Lower lobe of right lung (tissue), 2 donors: ENCODE results near the gene MYO1F. TPM values are rescaled to one million over a fixed set of nuclear protein-coding genes. Genes with fewer than 3 reads are reported as not detected.
A peak's percentile ranks its signal among the peaks of the same experiment; 100 is the strongest.

ENCODE experiments used
- ATAC-seq, 2 donors: fragments of 200-7000 bp; cut with Tn5 transposase; one replicate each; pipeline ENCODE4 v1.9.1; 2020 to 2022; ENCODE audit warnings: mild to moderate bottlenecking in 2 of 2, moderate library complexity in 2 of 2
- DNase-seq: peaks from one replicate; pipeline ENCODE4 v3.0.0-alpha.2; 2020
- H3K27ac ChIP-seq: fragments of 200-600 bp; one replicate; pipeline ENCODE4 v1.8.0; 2022
- H3K27me3 ChIP-seq: fragments of 200-600 bp; one replicate; pipeline ENCODE4 v1.8.0; 2022; ENCODE audit warnings: low read depth
- H3K36me3 ChIP-seq: fragments of 200-600 bp; one replicate; pipeline ENCODE4 v1.8.0; 2022; ENCODE audit warnings: mild to moderate bottlenecking
- H3K4me1 ChIP-seq: fragments of 200-600 bp; one replicate; pipeline ENCODE4 v1.8.0; 2022
- H3K4me3 ChIP-seq: fragments of 200-600 bp; one replicate; pipeline ENCODE4 v1.8.0; 2022; ENCODE audit warnings: mild to moderate bottlenecking
- H3K9me3 ChIP-seq: fragments of 200-600 bp; one replicate; pipeline ENCODE4 v1.8.0; 2022
- intact Hi-C: fragments of 100-400 bp; cut with DNase I; formaldehyde crosslinking; loops from one replicate; pipeline ENCODE4 v1.11.0; 2022
- total RNA-seq: library from RNA; stranded (reverse); fragmentation: NEBNext Ultra II Directional; extraction: Animal tissue kit (Norgen Biotek cat#: 25700); gene quantifications from one replicate; pipeline ENCODE4 v1.2.1, GENCODE V29; 2021
- TF ChIP-seq, protein P1 (sequence below): fragments of 200-600 bp; IDR thresholded peaks from one replicate; pipeline ENCODE4 v1.8.0; 2022; ENCODE audit warnings: antibody characterized with exemption, mild to moderate bottlenecking
- donor health status: DM: no; HTN: yes; CAD: no; lungs with severe emphysema.

The MYO1F gene
- total RNA-seq, 1 donor from 2014 or later = 162 TPM

DNA sequence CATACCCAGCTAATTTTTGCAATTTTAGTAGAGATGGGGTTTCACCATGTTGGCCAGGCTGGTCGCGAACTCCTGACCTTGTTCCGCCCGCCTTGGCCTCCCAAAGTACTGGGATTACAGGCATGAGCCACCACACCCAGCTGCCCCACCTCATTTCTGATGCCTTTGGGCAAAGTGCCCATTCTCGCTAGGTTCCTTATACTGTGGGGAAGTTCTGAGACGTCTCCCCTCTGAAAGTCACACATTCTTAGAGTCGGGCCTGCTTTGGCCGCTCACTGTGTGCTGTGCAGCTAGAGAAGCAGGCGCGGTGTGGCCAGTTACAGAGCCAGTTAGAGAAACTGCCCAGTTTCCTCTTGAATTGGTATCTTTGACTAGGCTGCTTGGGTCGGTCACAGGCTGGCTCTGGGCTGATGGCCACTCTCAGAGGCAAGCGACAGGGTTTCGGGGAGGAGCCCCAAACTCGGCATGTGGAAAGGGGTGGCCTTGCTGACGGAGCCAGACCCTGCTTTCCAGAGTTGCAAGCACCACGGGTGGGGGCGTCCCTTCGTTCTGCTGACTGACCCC, 92.8 kb downstream of the MYO1F start:
- Histone ChIP-seq H3K27ac (peak overlapping the region; percentile 49), H3K4me3 (no peak overlapping the region), H3K36me3 (peaks cover 94% of the 10 kb centered on the region), H3K27me3 (no peaks in the 10 kb centered on the region), H3K9me3 (no peaks in the 10 kb centered on the region), H3K4me1 (peaks cover 54% of the 10 kb centered on the region)
- peak; percentile 79 for DNase-seq
- intact Hi-C loops = no loop called here
- TF ChIP-seq, protein P1, sequence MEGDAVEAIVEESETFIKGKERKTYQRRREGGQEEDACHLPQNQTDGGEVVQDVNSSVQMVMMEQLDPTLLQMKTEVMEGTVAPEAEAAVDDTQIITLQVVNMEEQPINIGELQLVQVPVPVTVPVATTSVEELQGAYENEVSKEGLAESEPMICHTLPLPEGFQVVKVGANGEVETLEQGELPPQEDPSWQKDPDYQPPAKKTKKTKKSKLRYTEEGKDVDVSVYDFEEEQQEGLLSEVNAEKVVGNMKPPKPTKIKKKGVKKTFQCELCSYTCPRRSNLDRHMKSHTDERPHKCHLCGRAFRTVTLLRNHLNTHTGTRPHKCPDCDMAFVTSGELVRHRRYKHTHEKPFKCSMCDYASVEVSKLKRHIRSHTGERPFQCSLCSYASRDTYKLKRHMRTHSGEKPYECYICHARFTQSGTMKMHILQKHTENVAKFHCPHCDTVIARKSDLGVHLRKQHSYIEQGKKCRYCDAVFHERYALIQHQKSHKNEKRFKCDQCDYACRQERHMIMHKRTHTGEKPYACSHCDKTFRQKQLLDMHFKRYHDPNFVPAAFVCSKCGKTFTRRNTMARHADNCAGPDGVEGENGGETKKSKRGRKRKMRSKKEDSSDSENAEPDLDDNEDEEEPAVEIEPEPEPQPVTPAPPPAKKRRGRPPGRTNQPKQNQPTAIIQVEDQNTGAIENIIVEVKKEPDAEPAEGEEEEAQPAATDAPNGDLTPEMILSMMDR = no peak
- peak; percentile 10 to 67 for ATAC-seq

GRCh38 chr19:8483165-8483564, 94.1 kb downstream of the MYO1F start:
- peaks cover 94% of the 10 kb centered on the region for H3K36me3 ChIP-seq
- no peak for DNase-seq
- no peaks in the 10 kb centered on the region for H3K9me3 ChIP-seq
- H3K27me3 ChIP-seq = no peaks in the 10 kb centered on the region
- no peak overlapping the region for H3K27ac ChIP-seq
- TF ChIP-seq, protein P1 = no peak
- H3K4me3 ChIP-seq = no peak overlapping the region
- H3K4me1 ChIP-seq = peaks cover 47% of the 10 kb centered on the region
- ATAC-seq = no peak
- intact Hi-C loops = no loop called here

DNA sequence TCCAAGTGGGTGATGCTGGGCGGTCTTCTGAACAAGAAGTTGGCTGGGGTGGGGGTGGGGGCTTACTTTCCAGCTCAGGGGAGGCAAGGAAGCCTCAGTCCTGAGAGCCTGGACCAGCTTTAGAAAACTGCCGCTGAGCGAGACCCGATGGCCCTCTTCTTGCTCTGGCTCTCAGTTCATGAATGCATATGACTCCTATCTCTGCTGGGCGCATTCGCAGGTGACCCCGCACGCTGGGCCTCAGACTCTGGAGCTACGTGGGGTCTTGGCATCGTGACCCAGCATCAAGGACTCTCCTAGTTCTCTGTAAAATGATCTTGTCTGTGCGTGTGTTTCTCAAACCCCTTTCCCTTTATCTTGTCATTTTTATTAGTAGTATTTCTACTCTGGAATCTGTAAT, 94.5 kb downstream of the MYO1F start:
- Histone ChIP-seq H3K9me3 (no peaks in the 10 kb centered on the region), H3K36me3 (peaks cover 94% of the 10 kb centered on the region), H3K4me1 (peaks cover 47% of the 10 kb centered on the region), H3K4me3 (no peak overlapping the region), H3K27me3 (no peaks in the 10 kb centered on the region), H3K27ac (no peak overlapping the region)
- intact Hi-C loops = no loop called here
- ATAC-seq (no peak), DNase-seq (no peak)
- TF ChIP-seq, protein P1 = no peak

GRCh38 chr19:8481616-8482015, 95.6 kb downstream of the MYO1F start:
- H3K27ac ChIP-seq = no peak overlapping the region
- H3K4me1 ChIP-seq = peaks cover 40% of the 10 kb centered on the region
- TF ChIP-seq, protein P1 = no peak
- DNase-seq = no peak
- H3K27me3 ChIP-seq = no peaks in the 10 kb centered on the region
- no peak for ATAC-seq
- H3K9me3 ChIP-seq = no peaks in the 10 kb centered on the region
- no peak overlapping the region for H3K4me3 ChIP-seq
- intact Hi-C loops = no loop called here
- H3K36me3 ChIP-seq = peaks cover 93% of the 10 kb centered on the region

- DNase-seq = no peak
- TF ChIP-seq, protein P1 = no peak
- peak in 1 of 2 donors; percentile 3 for ATAC-seq
These were observed 96.0 kb downstream of the MYO1F start for GRCh38 chr19:8481201-8481600.

More at GRCh38 chr19:8481201-8481600, 96.0 kb downstream of the MYO1F start:
- peaks cover 93% of the 10 kb centered on the region for H3K36me3 ChIP-seq
- H3K9me3 ChIP-seq = no peaks in the 10 kb centered on the region
- peak overlapping the region; percentile 53 for H3K27ac ChIP-seq
- no peaks in the 10 kb centered on the region for H3K27me3 ChIP-seq
- intact Hi-C loops = no loop called here
- H3K4me1 ChIP-seq = peaks cover 42% of the 10 kb centered on the region
- no peak overlapping the region for H3K4me3 ChIP-seq
